Measurements from ENCODE around the gene ERC2.
A peak's percentile ranks its signal among the peaks of the same experiment; 100 is the strongest.

ERC2 gene

GRCh38 chr3:55604402-55604801 lies 863.9 kb downstream of the ERC2 start:
- DNase-seq, result no peak

- DNase-seq, result no peak
These were observed 866.7 kb downstream of the ERC2 start for GRCh38 chr3:55601366-55602080.

- DNase-seq, result no peak
These were observed 870.0 kb downstream of the ERC2 start for GRCh38 chr3:55598224-55598623.

- no peak for DNase-seq
These were observed 870.6 kb downstream of the ERC2 start for GRCh38 chr3:55597641-55598040.

- no peak for DNase-seq
These were observed 872.1 kb downstream of the ERC2 start for GRCh38 chr3:55596212-55596611.

- DNase-seq, result no peak
These were observed 872.8 kb downstream of the ERC2 start for GRCh38 chr3:55595420-55595819.

- no peak for DNase-seq
These were observed 875.7 kb downstream of the ERC2 start for GRCh38 chr3:55592572-55592971.

- peak; percentile 8 for DNase-seq
These were observed 876.4 kb downstream of the ERC2 start for GRCh38 chr3:55591888-55592287.

GRCh38 chr3:55588146-55588765 lies 880.0 kb downstream of the ERC2 start:
- no peak for DNase-seq

- no peak for DNase-seq
These were observed 882.4 kb downstream of the ERC2 start for GRCh38 chr3:55585856-55586255.

GRCh38 chr3:55584716-55585368 lies 883.4 kb downstream of the ERC2 start:
- no peak for DNase-seq

GRCh38 chr3:55584030-55584429 lies 884.2 kb downstream of the ERC2 start:
- DNase-seq, result no peak

- no peak for DNase-seq
These were observed 884.8 kb downstream of the ERC2 start for GRCh38 chr3:55583475-55583874.

GRCh38 chr3:55579496-55579895 lies 888.8 kb downstream of the ERC2 start:
- DNase-seq, result no peak

- DNase-seq, result no peak
These were observed 891.5 kb downstream of the ERC2 start for GRCh38 chr3:55576621-55577388.

- DNase-seq, result no peak
These were observed 893.6 kb downstream of the ERC2 start for GRCh38 chr3:55574671-55575070.

- DNase-seq, result no peak
These were observed 895.5 kb downstream of the ERC2 start for GRCh38 chr3:55572816-55573215.

GRCh38 chr3:55571913-55572312 lies 896.4 kb downstream of the ERC2 start:
- DNase-seq, result no peak

GRCh38 chr3:55571216-55571813 lies 897.0 kb downstream of the ERC2 start:
- no peak for DNase-seq

GRCh38 chr3:55570271-55570711 lies 898.0 kb downstream of the ERC2 start:
- DNase-seq, result no peak

- DNase-seq, result no peak
These were observed 899.2 kb downstream of the ERC2 start for GRCh38 chr3:55569033-55569599.

GRCh38 chr3:55567615-55568014 lies 900.7 kb downstream of the ERC2 start:
- no peak for DNase-seq

GRCh38 chr3:55567121-55567520 lies 901.1 kb downstream of the ERC2 start:
- no peak for DNase-seq

Measured in RPMI8226 (cell line).